HEK293 (cell line): ENCODE data around the gene CLP1.

Experiments
- CTCF ChIA-PET: fragments of 350-600 bp; formaldehyde crosslinking; extraction: SDS; loops from one replicate; lab custom pipeline; 2021; ENCODE audit warnings: antibody characterized with exemption; lab: Yijun Ruan, JAX
- POLR2A ChIA-PET: fragments of 300-600 bp; formaldehyde crosslinking; extraction: SDS; loops from one replicate; lab custom pipeline; 2020; ENCODE audit warnings: antibody characterized with exemption, inconsistent platforms; lab: Yijun Ruan, JAX
- H3K27ac ChIP-seq: fragments of 200-500 bp; sonication (Bioruptor generic); 2 replicates; pipeline ENCODE4 v1.5.1; 2014; ENCODE audit warnings: low read depth, low read length, control low read depth, inconsistent platforms; ENCODE audit errors: extremely low read depth
- H3K36me3 ChIP-seq, 2 experiments: fragments of 200-500 bp in 1 of 2; sonication (Bioruptor generic) in 1 of 2; 1 replicate in 1 of 2; 2 replicates in 1 of 2; pipeline ENCODE4 v1.5.1; 2014 to 2017; ENCODE audit warnings: inconsistent platforms in 2 of 2, low read length in 2 of 2; ENCODE audit not compliant: control insufficient read depth in 2 of 2, insufficient read depth in 1 of 2
- H3K4me1 ChIP-seq: fragments of 200-500 bp; sonication (Bioruptor generic); 2 replicates; pipeline ENCODE4 v1.5.1; 2014; ENCODE audit warnings: mild to moderate bottlenecking, low read length, inconsistent platforms; ENCODE audit not compliant: control insufficient read depth, insufficient read depth
- H3K4me3 ChIP-seq: 2 replicates; pipeline ENCODE4 v1.5.1; 2011; ENCODE audit warnings: low read depth, mild to moderate bottlenecking, control low read depth, low read length, moderate library complexity
- H3K9me3 ChIP-seq: fragments of 200-500 bp; sonication (Bioruptor generic); 2 replicates; pipeline ENCODE4 v1.5.1; 2014; ENCODE audit warnings: low read depth, low read length, inconsistent platforms; ENCODE audit not compliant: control insufficient read depth, insufficient read depth
- AEBP2 ChIP-seq: fragments of 450-650 bp; formaldehyde crosslinking; IDR thresholded peaks from 2 replicates; pipeline ENCODE4 v1.5.1; 2016; ENCODE audit warnings: missing biosample characterization, missing genetic modification characterization, borderline replicate concordance
- BCL11A ChIP-seq: fragments of 450-650 bp; formaldehyde crosslinking; IDR thresholded peaks from 2 replicates; pipeline ENCODE4 v1.5.1; 2016; ENCODE audit warnings: low read depth, missing biosample characterization, missing genetic modification characterization
- ELK4 ChIP-seq: IDR thresholded peaks from 2 replicates; pipeline ENCODE4 v1.6.1; 2011; ENCODE audit warnings: mild to moderate bottlenecking, low read depth, low read length, borderline replicate concordance
- KLF9 ChIP-seq: fragments of 450-650 bp; formaldehyde crosslinking; IDR thresholded peaks from 2 replicates; pipeline ENCODE4 v1.5.1; 2016; ENCODE audit warnings: missing biosample characterization, missing genetic modification characterization, low read depth
- OSR2 ChIP-seq: fragments of 450-650 bp; formaldehyde crosslinking; IDR thresholded peaks from 2 replicates; pipeline ENCODE4 v1.5.1; 2016; ENCODE audit warnings: missing biosample characterization, missing genetic modification characterization
- PRDM10 ChIP-seq: fragments of 450-650 bp; formaldehyde crosslinking; IDR thresholded peaks from 2 replicates; pipeline ENCODE4 v1.5.1; 2016; ENCODE audit warnings: missing biosample characterization, missing genetic modification characterization
- PRDM2 ChIP-seq: fragments of 450-650 bp; formaldehyde crosslinking; IDR thresholded peaks from 2 replicates; pipeline ENCODE4 v1.5.1; 2016; ENCODE audit warnings: missing biosample characterization, missing genetic modification characterization, borderline replicate concordance
- YY2 ChIP-seq: fragments of 450-650 bp; formaldehyde crosslinking; IDR thresholded peaks from 2 replicates; pipeline ENCODE4 v1.5.1; 2016; ENCODE audit warnings: missing biosample characterization, missing genetic modification characterization
- ZBTB48 ChIP-seq: fragments of 450-650 bp; formaldehyde crosslinking; IDR thresholded peaks from 2 replicates; pipeline ENCODE4 v1.5.1; 2016; ENCODE audit warnings: missing biosample characterization, missing genetic modification characterization
- ZBTB6 ChIP-seq: fragments of 450-650 bp; formaldehyde crosslinking; IDR thresholded peaks from 2 replicates; pipeline ENCODE4 v1.5.1; 2017; ENCODE audit warnings: missing biosample characterization, missing genetic modification characterization
- ZNF121 ChIP-seq: fragments of 450-650 bp; formaldehyde crosslinking; IDR thresholded peaks from 2 replicates; pipeline ENCODE4 v1.5.1; 2016; ENCODE audit warnings: missing biosample characterization, missing genetic modification characterization
- ZNF157 ChIP-seq: fragments of 450-650 bp; formaldehyde crosslinking; IDR thresholded peaks from 2 replicates; pipeline ENCODE4 v1.5.1; 2016; ENCODE audit warnings: missing biosample characterization, missing genetic modification characterization
- ZNF214 ChIP-seq: fragments of 450-650 bp; formaldehyde crosslinking; IDR thresholded peaks from 2 replicates; pipeline ENCODE4 v1.5.1; 2017; ENCODE audit warnings: missing biosample characterization, mild to moderate bottlenecking, missing genetic modification characterization, borderline replicate concordance
- ZNF302 ChIP-seq: fragments of 450-650 bp; formaldehyde crosslinking; IDR thresholded peaks from 2 replicates; pipeline ENCODE4 v1.5.1; 2016; ENCODE audit warnings: missing biosample characterization, missing genetic modification characterization, low read depth
- ZNF488 ChIP-seq: fragments of 450-650 bp; formaldehyde crosslinking; IDR thresholded peaks from 2 replicates; pipeline ENCODE4 v1.5.1; 2016; ENCODE audit warnings: missing biosample characterization, missing genetic modification characterization
- ZNF610 ChIP-seq: fragments of 450-650 bp; formaldehyde crosslinking; IDR thresholded peaks from 2 replicates; pipeline ENCODE4 v1.5.1; 2016; ENCODE audit warnings: missing biosample characterization, missing genetic modification characterization, borderline replicate concordance
- ZNF621 ChIP-seq: fragments of 450-650 bp; formaldehyde crosslinking; IDR thresholded peaks from 2 replicates; pipeline ENCODE4 v1.5.1; 2017; ENCODE audit warnings: missing biosample characterization, missing genetic modification characterization
- ZNF792 ChIP-seq: fragments of 450-650 bp; formaldehyde crosslinking; IDR thresholded peaks from 2 replicates; pipeline ENCODE4 v1.5.1; 2016; ENCODE audit warnings: missing biosample characterization, missing genetic modification characterization
- ZSCAN16 ChIP-seq: fragments of 450-650 bp; formaldehyde crosslinking; IDR thresholded peaks from 2 replicates; pipeline ENCODE4 v1.5.1; 2016; ENCODE audit warnings: missing biosample characterization, missing genetic modification characterization

Gene CLP1

GRCh38 chr11:57700425-57700824 lies 42.9 kb downstream of the CLP1 start:
- Histone ChIP-seq H3K36me3 (peaks cover 8 to 75% of the 10 kb centered on the region in 2 experiments; a peak in 2 of 3 replicates), H3K4me3 (no peak overlapping the region), H3K4me1 (no peaks in the 10 kb centered on the region), H3K27ac (no peak overlapping the region), H3K9me3 (no peaks in the 10 kb centered on the region)
- ChIA-PET CTCF (no interaction called here), POLR2A (no interaction called here)
- TF ChIP-seq ZNF792 (tag by site-specific recombination) (no peak), ZBTB48 (tag by site-specific recombination) (no peak), ZNF488 (tag by site-specific recombination) (no peak), PRDM10 (no peak), YY2 (tag by site-specific recombination) (no peak), ZNF302 (tag by site-specific recombination) (no peak), ZBTB6 (tag by site-specific recombination) (no peak), PRDM2 (tag by site-specific recombination) (no peak), KLF9 (no peak), ZNF621 (tag by site-specific recombination) (no peak), ELK4 (no peak), OSR2 (tag by site-specific recombination) (no peak), ZNF610 (no peak), ZNF121 (no peak), ZSCAN16 (tag by site-specific recombination) (no peak), AEBP2 (no peak), BCL11A (tag by site-specific recombination) (no peak), ZNF214 (tag by site-specific recombination) (no peak), ZNF157 (tag by site-specific recombination) (no peak)
